KG1 (cell line): ENCODE results near the gene LPAR2.

Experiments used
- DNase-seq: peaks from one replicate; lab custom pipeline; 2025; lab: John Stamatoyannopoulos, UW

The LPAR2 gene

DNA sequence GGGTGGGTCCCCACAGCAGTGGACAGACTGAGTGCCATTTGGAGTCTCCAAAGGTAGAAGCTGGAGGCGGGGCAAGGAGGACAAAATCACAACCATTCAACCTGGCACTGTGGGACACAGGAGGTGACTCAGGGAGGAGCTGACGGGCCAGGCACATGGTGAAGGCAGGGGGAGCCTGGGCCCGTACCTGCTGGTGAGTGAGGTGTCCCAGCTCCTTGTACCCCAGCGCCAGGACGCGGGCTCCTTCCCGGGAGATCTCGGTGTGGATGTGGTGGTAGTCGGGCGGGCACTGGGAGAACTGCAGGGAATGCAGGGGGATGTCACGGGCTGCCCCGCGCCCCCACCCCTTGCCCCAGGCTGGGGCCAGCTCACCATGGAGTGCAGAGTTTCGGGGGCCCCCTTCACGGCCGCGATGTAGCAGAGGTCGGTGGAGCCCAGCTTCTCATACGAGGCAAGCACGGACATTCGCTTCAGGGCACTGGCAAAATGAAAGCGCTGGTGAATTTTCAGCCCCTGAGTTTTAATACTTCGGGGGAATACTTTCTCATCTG lies 25.7 kb upstream of the LPAR2 start:
- DNase-seq = no peak

DNA sequence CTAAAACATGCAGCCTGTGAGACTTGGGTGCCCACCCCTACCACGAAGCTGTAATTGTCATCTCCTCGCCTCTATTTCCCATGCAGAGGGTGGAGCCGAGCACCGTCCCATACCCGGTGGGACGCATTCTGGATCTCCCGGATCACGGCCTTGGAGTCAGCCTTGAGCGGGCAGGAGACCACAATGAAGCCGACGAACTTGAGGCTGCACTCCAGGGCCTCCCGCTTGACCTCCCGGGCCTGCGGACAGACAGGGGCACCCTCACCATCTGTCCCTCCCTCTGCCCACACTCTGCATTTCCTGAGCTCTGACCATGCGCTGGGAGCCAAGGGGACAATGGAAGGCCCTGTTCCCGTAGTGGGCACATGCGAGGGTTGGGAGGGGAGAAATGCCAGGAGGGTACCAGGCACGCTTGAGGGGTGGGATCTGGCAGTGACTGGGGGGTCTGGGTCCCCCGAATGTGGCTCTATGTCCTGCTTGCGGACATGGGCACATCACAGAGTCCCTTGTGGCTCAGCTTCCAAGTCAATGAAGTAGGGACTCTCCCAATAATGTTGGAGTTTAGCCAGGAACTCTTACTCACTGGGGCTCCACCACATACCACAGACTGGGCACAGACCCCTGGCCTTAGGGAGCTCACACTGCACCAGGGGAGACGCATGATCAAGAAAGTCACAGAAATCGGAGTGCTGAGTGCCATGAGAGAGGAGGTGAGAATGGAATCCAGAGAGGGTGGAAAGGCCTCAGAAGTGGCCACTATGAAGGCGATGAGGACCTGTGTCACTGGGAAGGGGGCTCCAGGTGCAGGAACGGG lies 24.7 kb upstream of the LPAR2 start:
- no peak for DNase-seq

DNA sequence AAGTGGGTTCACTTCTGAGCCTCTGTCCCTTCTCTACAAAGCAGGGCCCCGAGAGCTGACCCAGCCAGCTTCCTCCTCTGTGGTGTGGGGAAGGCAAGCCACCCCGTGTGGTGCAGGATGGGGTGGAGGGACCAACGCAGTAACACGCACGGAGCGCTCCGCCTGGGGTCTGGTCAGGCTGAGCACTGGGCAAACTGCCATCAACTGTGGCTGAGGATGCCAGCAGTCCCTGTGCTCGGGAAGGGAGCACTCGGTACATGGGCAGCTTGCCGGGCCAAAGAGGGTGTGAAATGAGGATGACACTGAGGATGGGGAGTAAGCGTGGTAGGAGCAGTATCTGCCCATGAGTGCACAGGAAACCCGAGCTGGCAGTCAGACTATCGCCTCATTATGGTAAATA lies 23.1 kb upstream of the LPAR2 start:
- no peak for DNase-seq

DNA sequence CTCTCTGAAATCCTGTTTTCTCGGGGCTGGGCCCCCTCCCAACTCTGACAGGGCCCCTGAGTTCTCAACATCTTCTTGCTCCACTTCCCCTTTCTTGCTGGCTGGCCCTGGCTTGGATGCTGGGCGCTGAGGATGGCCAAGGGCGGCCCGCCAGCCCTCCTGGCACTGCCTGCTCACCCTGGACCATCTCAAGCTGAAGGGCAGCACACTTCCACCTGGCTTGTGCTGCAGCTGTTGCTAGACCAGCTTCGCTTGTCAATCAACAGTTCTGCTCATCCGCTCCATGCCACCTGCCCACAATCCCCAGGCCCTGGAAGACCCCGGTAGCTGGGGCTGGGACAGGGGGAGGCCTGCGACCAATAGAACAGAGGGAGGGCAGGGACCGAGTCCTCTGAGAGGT lies 22.3 kb upstream of the LPAR2 start:
- DNase-seq = no peak

DNA sequence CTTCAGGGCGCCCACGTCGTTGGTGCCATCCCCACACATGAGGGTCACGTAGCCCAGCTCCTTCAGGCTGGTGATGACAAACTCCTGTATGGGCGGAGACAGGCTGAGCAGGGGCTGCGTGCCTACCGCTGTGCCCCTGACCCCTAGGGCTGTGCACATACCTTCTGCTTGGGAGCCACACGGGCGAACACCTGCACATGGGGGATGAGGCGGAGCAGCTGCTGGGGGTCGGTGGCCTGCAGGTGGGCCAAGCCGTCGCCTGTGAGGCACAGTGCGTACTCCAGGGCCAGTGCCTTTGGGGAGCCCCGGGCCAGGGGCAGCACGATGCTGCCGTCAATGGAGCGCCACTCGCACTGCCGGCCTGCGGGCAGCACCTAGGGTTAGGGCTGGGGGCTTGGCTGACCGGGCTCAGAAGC lies 21.6 kb upstream of the LPAR2 start:
- DNase-seq = no peak

DNA sequence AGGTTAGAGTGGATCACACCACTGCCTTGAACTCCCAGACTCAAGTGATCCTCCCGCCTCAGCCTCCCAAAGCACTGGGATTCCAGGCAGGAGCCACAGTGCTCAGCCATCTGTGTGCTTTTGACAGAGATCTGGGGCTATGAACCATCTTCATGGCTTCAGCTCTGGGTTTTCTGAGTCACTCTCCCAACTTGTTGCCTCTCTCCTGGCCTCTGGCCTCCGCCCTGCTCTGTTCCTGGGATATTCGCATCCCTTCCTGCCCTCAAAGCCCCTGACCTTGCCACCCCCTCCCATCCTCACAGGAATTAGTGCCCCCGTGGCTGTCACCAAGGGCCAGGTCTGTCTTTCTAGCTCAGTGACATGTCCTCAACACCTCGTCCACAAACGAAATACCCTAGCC lies 21.1 kb upstream of the LPAR2 start:
- DNase-seq = no peak

DNA sequence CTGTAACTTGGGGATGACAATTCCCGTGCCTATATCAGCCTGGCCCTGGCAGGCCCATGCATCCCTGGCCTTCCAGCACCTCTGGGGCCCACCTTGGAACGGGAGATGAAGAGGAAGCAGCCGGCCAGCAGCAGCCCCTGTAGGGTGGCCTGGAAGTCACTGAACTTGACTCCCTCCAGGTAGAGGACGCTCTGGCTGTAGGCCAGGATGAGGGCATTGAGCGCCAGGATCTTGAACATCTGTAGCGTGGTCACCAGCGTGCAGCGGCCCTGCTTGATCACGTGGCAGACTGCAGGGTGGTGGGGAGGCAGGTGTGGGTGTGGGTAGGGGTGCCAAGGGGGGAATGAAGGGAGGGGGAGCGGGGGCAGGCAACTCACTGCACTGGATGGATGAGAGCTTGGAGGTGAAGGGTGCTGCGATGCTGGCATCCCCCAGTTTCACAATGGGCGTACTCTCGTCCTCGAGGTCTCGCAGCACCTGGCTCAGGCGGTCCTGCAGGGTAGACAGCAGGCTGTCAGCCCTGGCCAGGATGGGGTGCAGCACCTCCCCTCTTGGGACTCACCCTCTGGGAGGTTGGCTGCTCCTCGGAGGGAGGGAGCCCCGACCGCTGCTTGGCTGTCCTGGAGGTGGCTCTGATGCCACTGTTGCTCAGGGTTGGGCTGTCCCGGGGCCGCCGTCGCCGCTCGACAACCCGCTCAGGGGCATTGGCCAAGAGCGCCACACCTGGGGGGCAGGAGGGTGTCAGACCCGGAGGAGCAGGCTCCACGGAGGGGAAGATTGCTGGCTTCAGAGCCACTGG lies 19.2 kb upstream of the LPAR2 start:
- DNase-seq = no peak

DNA sequence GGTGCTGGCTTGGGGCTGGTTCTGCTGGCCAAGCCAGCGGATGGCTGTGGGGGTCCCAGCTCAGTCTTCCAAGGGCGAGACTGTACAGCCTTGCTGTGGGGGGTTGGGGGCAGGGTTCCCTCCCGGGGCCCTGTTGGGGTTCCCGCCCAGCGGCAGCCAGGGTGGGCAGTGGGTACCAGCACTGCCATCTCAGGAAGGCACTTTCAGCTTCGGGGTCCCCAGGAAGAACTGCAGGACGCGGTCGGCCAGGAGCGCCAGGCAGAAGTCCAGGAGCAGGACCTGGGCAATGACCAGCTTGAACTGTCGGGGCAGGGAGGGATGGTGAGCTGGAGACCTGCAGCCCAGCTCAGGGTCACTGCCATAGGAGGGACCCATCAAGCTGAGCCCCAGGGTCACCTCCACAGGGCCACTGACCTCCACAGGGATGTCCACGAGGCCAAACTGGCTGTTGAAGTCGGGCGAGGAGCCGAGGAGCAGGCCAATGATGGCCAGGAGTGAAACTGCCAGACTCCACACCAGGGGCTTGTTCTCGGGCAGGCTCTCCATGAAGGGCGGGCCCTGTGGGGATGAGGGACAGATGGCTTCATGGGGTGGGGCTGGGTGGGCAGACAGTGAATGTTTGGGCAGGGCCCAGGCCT lies 17.3 kb upstream of the LPAR2 start:
- no peak for DNase-seq

DNA sequence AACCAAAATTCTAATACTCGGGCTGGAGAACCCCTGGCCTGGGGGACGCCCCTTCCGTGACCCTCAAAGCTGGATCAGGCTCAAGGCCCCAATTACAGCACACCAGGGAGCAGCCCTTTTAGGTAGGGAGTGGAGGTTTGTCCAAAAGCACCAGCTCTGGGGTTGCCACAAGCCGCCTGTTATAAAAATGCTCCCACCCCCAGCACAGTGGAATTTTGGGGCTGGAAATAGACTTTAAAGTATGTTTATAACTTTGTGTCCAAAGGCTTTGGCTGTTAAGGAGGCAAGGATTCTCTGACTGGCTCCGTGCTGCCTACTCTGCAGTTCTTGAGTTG lies 16.0 kb upstream of the LPAR2 start:
- DNase-seq = no peak

DNA sequence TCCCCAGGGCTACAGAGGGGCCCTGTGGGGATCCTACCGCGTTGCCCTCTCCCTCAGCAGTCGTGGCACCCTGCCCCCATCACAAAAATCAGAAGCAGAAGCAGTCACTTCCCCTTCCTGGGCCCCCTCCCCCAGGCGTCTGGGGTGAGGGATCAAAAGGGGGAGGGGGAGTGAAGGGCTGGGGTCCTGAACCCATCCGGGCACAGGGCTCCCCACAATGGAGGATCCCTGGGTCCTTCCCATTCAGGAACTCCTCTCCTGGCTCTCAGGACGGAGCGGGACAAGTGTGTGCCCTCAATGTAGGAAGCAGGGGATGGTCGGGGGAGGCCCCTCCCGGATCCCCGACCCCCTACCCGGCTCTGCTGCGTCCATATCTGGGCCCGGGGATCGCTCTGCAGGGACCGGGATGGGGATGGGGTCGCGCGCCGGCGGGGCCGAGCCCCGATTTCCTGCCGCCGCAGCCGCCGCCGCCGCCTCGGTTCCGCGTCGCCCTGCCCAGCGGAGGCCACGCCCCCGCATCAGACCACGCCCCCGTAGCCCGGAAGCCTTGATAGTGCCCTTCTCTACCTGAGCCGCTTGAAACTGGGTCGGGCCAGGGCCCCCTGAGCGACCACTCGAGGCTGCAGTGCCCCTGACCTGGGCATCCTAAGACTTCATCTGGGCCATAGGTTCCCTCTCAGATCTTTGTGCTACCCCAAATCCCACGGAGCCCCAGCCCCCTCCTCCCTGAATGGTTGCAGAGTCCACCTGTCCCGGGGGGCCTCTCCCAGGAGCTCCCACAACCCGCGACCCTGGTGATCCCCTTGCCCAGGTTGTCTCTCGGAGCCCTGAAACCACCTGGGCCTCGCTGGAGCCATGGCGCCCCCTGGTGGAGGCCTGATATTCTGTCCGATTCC lies 15.4 kb upstream of the LPAR2 start, which contains the start of gene GMIP:
TSS of gene GMIP (minus strand) at position 500 of the 896 bp plus-strand sequence. CDS start at position 372, 128 bp downstream.
- DNase-seq = peak; percentile 38

DNA sequence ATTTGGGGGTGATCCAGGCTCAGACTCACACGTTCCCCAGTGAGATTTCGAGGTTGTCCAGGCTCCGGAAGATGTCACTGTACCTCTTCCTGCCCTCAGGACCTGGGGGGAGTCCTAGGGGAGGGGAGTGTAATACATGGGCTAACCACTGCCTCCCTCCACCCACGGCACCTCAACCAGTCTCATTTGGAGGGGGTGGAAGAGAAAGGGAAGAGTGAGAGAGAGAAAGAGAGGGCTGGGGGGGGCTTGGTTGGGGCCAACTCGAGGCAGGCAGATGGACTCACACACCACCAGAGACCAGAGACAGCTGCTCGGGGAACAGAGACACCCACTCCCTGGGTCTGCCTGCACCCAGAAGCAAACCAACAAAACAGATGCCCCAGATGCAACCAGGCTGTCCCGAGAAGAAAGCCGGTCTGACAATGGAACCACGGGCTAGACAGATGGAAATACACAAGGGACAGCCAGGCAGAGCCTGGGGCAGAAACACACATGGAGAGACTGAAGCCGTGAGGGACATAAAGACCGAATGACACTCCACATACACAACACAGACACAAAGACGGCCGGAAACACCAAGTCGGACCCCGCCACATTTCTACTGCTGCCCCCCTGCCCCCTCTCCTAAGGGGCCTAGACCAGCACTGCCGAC lies 14.6 kb upstream of the LPAR2 start:
- DNase-seq = peak; percentile 5

DNA sequence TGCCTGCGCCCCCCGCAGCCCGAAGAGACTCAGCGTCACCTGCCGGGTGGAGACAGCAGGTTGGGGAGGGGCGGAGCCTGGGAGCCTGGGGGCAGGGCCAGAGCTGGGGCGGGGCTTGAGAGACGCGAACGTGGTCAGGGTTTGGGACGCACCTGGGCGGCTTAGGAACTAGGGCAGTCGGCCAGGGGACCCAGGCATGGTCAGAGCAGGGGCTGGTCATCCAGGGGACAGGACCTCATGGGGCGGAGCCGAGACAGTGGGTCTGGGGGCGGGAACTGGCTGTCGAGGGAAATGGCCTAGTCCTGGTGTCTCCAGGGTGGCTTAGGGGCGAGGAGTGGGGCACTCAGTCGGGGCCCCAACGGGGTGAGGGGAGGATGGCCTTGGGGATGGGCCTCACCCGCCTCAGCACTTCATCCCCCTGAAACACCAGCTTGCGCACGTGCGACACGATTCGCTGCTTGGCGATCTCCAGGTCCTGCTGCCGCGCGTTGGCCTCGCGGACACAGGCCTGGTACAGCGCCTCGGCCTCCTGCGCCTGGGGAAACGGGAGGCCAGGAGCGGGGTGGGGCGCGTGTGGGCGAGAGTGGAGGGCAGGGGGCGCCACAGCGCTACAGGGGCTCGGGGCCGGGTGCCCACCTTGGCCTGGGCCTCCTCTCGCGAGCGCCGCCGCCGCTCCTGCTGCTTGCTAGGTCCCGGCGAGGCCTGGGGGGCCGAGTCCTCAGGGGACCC lies 9.7 kb upstream of the LPAR2 start:
- DNase-seq = no peak

DNA sequence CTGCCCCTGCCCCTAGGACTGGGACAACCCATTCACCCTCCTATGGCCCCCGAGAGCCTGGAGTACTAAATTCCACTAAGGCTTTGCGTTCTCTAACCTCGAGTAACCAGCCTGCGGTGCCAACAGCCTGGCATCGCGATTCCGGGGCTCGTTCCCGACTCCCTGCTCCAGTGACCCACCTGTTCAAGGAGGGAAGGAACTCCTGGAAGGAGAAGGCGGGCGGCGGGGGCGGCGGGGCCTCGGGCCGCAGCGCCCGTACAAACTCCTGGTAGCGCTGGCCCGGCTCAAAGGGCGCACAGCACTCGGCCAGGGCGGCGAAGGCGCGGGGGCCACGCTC lies 9.1 kb upstream of the LPAR2 start:
- no peak for DNase-seq

DNA sequence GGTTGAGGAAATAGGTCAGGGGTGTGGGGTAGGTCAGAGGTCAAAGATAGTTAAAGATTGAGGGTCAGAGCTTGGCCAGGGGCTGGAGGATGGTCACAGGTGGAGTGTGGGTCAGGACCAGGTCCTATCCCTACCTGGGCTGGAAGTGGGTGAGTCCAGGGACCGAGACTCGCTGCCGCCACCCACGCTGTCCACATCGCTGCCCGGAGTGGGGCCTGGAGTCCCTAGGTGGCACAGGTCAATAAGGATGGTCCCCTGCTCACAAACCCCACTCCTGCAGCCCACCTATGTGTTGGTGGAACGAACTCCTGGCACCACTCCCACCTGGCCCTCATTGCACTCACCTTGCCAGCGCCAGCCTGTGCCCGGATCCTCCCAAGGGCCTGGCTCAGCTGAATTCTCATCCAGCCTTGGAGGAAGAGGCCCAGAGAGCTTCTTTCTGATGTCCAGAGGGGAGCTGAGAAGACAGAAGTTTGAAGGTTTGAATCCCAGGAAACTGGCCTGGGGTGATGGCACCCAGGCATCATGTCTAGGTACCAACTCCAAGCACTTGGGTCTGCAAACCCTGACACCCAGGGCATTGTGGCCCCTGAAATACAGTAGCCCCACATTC lies 8.7 kb upstream of the LPAR2 start:
- DNase-seq = no peak

DNA sequence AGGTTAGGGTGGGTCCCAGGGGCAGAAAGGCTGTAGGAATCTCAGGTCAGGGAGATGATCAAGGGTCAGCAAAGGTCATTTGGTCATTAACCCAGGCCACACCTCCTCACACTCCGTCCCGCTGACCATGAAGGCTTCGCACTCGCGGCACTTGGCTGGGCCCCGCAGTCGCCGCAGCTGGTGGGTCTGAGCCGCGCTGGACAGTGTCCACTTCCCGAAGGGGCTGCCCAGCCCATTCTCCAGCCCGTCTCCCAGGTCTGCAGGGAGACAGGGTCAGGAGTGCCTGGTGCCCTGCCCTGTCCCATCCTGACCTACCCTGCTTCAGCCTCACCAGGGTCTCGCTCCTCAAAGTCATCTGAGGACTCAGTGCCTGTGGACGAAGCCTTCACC lies 7.3 kb upstream of the LPAR2 start:
- DNase-seq = no peak

DNA sequence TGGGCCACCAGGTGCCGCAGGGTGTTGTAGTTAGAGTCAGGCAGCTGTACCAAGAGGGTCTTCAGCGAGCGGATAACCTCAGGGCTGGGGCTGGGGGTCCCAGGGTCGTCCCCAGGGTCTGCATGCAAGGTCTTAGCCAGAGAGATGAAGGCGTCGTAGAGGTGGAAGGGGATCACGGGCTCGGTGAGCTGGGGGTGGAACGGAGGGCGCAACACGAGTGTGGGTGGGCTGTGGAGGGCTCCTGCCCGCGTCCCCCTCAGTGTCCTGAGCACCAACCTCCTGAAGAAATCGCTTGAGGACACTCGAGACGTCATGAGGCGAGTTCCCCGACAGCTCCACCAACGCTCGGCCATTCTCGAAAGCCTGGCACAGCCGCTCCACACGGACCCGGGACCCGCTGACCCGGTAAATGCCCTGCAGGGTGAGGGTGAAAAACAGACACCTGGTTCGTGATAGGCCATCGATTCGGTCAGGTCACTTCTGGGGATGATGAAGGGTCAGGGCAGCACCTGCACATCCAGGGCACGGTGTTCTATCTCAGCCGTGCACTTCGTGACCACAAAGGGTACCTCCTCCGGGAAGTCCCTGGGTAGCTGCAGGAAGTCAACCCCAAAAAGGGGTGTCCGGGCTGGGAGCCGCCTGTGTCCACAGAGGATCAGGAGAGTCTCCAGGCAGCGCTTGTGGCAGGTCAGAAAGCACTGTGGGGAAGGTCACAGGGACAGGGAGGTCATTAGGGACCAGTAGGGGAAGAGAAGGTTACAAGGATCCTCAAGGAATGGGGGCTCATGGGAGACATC lies 6.7 kb upstream of the LPAR2 start:
- DNase-seq = no peak

DNA sequence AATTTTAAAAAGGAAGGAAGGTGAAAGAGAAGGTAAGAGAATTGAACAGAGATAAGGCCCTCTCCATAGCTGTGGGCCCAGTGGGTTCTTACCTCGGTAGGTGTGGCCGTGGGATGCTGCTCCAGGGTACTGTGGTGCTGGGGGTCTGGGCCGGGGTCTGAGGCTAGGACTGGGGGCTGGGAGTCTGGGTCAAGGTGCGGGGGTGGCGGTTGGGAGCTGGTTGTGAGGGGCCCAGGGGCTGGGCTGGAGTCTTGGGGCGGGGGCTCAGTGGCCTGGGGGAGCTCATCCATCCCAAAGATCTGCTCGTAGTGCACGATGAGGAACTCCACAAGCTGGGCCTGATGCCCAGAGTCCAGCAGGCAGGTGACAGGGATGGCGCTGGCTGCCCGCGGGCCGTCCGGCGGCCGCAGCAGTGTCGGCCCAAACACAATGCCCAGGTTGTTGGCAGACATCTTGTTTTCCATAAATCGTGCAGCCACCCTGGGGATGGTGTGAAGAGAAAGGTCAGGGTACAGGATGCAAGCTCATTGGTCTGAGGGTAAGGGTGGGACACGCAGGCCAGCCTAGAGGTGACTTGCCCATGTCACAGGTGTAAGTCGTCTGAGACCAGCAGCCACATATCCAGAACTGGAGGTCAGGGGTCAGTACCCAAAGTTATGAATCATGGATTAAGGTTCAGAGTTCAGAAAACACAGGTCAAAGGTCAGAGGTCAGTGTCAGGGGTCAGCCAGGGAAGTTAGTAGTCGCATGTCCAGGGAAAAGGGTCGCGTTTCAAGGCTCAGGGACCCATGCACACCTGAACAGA lies 5.9 kb upstream of the LPAR2 start:
- no peak for DNase-seq

DNA sequence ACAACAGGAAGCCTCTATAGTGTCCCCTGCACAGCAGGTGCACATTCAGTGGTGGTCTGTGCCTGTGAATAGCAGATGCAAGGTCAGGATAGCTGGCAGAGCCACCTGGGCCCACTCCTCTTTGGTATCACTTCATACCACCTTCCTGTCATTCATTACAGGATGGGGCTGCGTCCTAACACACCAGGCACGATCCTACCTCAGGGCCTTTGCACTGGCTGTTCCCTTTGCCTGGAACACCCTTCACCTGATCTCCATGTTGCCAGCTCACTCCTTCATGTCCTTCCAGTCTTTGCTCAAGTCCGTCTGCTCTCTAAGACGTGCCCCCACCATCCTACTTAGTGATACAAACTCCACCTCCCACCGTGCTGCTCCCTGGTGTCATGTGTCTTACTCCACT lies 4.6 kb upstream of the LPAR2 start:
- no peak for DNase-seq
